ENCODE measurements around the gene MAP2.

MAP2 gene

DNA sequence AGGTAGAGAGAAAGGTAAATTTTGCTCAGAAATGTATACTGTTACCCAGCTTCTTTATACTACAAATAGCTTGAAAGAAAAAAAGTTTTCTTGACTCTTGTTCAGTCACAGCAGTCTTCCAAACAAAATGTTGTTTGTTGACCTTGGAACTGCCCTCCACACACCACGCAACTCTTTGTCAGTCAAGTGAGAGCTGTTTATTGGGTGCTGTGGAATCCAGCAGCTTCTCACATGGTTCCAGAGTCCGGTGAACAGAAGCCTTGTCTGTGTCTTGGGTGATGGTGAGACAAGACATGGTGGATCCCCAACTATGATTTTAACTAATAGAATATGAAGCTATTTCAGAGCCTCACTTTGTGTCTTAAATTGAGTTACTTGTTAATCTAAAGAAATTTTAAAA lies 112.5 kb downstream of the MAP2 start:
- Histone ChIP-seq H3K4me3 (ENCODE audit: low read depth, low read length) (no peak overlapping the region), H3K36me3 (no peaks in the 10 kb centered on the region), H3K27ac (no peak overlapping the region), H3K9me3 (ENCODE audit: severe bottlenecking) (no peaks in the 10 kb centered on the region), H3K27me3 (ENCODE audit: insufficient read depth, low read depth, severe bottlenecking) (no peaks in the 10 kb centered on the region)
- TF ChIP-seq CTCF (IDR thresholded peaks at IDR 0.05; ENCODE audit: low read depth, low read length): no peak
- no peak for DNase-seq

DNA sequence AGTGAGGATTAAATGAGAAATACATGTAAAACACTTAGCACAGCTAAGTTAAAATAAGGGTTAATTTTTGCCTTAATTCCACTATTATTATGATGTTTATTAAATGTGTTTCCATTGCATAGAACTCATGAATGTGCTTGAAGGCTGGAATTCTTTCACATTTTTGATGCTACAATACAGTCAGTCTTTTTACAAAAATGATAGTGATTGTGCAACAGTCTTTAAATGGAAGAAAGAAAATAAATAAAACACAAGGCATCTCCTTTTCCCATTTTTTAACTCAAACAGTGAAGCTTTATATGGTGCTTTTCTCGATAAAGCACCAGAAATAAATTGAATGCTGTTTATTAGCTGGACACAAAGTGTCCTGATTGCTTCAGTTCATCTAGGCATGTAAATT lies 123.9 kb downstream of the MAP2 start:
- no peak for TF ChIP-seq CTCF (IDR thresholded peaks at IDR 0.05; ENCODE audit: low read depth, low read length)
- Histone ChIP-seq H3K9me3 (ENCODE audit: severe bottlenecking) (no peaks in the 10 kb centered on the region), H3K27ac (no peak overlapping the region), H3K27me3 (ENCODE audit: insufficient read depth, low read depth, severe bottlenecking) (no peaks in the 10 kb centered on the region), H3K36me3 (no peaks in the 10 kb centered on the region), H3K4me3 (ENCODE audit: low read depth, low read length) (no peak overlapping the region)
- DNase-seq: no peak

- Histone ChIP-seq H3K9me3 (ENCODE audit: severe bottlenecking) (no peaks in the 10 kb centered on the region), H3K27me3 (ENCODE audit: insufficient read depth, low read depth, severe bottlenecking) (no peaks in the 10 kb centered on the region), H3K4me3 (ENCODE audit: low read depth, low read length) (no peak overlapping the region), H3K27ac (no peak overlapping the region), H3K36me3 (no peaks in the 10 kb centered on the region)
- TF ChIP-seq CTCF (IDR thresholded peaks at IDR 0.05; ENCODE audit: low read depth, low read length): no peak
- DNase-seq: no peak
These were observed 125.7 kb downstream of the MAP2 start for GRCh38 chr2:209549589-209549988.

DNA sequence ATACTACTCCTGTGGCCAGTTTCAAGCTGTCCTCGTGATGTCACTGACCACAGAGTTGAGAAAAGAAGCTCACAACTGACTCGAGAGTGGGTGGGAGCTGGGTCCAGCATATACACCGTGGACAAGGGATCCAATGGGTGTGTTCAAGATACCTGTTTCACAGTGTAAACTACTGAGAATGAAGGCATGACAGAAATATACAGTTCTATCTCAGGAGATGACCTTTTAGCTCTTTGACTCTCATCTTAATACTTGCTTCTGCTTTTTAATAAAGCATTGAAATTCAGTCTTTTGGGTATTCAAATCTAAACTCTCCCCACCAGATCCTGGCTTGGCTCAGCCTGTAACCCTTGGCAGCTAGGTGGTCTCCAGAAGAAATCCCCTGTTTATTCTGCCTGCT lies 130.1 kb downstream of the MAP2 start:
- Histone ChIP-seq H3K27ac (no peak overlapping the region), H3K27me3 (ENCODE audit: insufficient read depth, low read depth, severe bottlenecking) (no peaks in the 10 kb centered on the region), H3K36me3 (no peaks in the 10 kb centered on the region), H3K4me3 (ENCODE audit: low read depth, low read length) (no peak overlapping the region), H3K9me3 (ENCODE audit: severe bottlenecking) (no peaks in the 10 kb centered on the region)
- DNase-seq: no peak
- TF ChIP-seq CTCF (IDR thresholded peaks at IDR 0.05; ENCODE audit: low read depth, low read length): no peak

DNA sequence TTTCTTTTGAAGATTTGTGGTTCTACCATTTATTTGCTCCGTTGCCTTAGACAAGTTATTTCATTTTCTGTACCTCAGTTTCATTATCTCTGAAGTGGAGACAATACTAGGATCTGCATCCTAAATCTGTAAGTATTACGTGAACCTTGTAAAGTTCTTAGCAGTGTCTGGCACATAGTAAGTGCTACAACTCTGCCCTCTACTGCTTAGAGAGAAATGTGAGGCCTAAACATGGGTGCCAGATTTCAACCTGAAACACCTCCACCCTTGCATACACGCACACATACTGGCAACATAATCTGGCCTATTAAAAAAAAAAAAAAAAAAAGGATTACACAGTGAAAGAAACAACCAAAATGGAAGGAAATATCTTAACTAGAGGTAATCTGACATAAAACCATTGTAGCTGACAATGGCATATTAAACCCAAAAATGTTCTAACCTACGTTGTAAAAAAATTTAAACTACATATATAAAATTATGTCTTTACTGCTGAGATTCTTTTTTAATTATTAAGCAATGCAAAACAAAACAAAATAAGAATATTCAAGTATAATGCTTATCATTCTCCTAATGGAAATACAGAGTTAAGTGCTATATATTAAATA lies 132.6 kb downstream of the MAP2 start:
- Histone ChIP-seq H3K36me3 (no peaks in the 10 kb centered on the region), H3K4me3 (ENCODE audit: low read depth, low read length) (no peak overlapping the region), H3K9me3 (ENCODE audit: severe bottlenecking) (no peaks in the 10 kb centered on the region), H3K27ac (no peak overlapping the region), H3K27me3 (ENCODE audit: insufficient read depth, low read depth, severe bottlenecking) (no peaks in the 10 kb centered on the region)
- DNase-seq: peak; percentile 24
- peak; percentile 52 for TF ChIP-seq CTCF (IDR thresholded peaks at IDR 0.05; ENCODE audit: low read depth, low read length)

- no peaks in the 10 kb centered on the region for H3K36me3 ChIP-seq
These were observed 137.1 kb downstream of the MAP2 start for GRCh38 chr2:209560911-209561310.

More at GRCh38 chr2:209560911-209561310, 137.1 kb downstream of the MAP2 start:
- Histone ChIP-seq H3K27ac (no peak overlapping the region), H3K27me3 (ENCODE audit: insufficient read depth, low read depth, severe bottlenecking) (no peaks in the 10 kb centered on the region), H3K4me3 (ENCODE audit: low read depth, low read length) (no peak overlapping the region), H3K9me3 (ENCODE audit: severe bottlenecking) (no peaks in the 10 kb centered on the region)
- TF ChIP-seq CTCF (IDR thresholded peaks at IDR 0.05; ENCODE audit: low read depth, low read length): no peak
- no peak for DNase-seq
